ENCODE results near the gene SORCS2. TPM values are rescaled to one million over a fixed set of nuclear protein-coding genes. Genes with fewer than 3 reads are reported as not detected.

SORCS2 gene
- total and polyA plus RNA-seq, 2 of the 13 experiments (the other 11 are each of a cell fraction or from before 2014, with no cell fraction given) = 0.82 to 1.0 TPM

DNA sequence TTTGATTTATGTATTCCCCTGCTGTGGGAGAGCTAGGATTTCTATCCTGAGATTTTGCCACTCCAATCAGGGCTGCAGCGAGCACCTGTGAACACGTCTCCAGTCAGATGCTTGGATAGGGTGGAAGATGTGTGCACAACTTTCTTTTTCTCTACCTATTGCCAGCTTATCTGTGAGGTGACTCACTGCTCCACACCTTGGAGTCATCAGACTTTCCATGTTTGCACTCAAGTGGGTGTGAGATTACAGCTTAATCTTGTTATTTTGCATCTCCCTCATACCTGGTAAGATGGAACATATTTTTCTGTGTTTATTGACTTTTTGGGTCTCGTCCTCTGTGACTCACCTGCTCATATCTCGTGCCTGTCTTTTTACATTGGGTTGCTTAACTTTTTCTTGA is 210.2 kb downstream of the SORCS2 start:
- CTCF ChIA-PET (ENCODE audit: low intra/inter-chr PET ratio, low total read pairs) = no interaction called here
- POLR2A ChIA-PET = no interaction called here
- Histone ChIP-seq H3K79me2 (ENCODE audit: insufficient read depth, low read length) (no peaks in the 10 kb centered on the region), H3K9ac (ENCODE audit: insufficient read depth, low read depth, low read length) (no peak overlapping the region), H3K27me3 (ENCODE audit: control insufficient read depth in 1 of 2, insufficient read depth in 2 of 2, low read length in 2 of 2) (peaks cover 0 to 13% of the 10 kb centered on the region in 2 experiments; a peak in 2 of 5 replicates), H2AFZ (ENCODE audit: low read length) (no peak overlapping the region), H3K27ac (ENCODE audit: extremely low read length, insufficient read depth, low read length) (no peak overlapping the region), H3K9me3 (ENCODE audit: low read length) (no peaks in the 10 kb centered on the region), H4K20me1 (ENCODE audit: insufficient read depth, low read length) (no peaks in the 10 kb centered on the region), H3K4me3 (replicated peaks in 1 of 3; ENCODE audit: insufficient read depth in 1 of 3, low read depth in 2 of 3, low read length in 3 of 3) (no peak overlapping the region), H3K4me2 (ENCODE audit: low read depth, low read length) (no peak overlapping the region), H3K36me3 (replicated peaks in 1 of 2; ENCODE audit: control insufficient read depth in 1 of 2, insufficient read depth in 2 of 2, low read length in 2 of 2) (no peaks in the 10 kb centered on the region), H3K4me1 (ENCODE audit: insufficient read depth, low read length) (no peaks in the 10 kb centered on the region)
- WGBS (ENCODE audit: low lambda C conversion rate) = 2% methylated on average over 4 of the region's 4 CpGs
- no peak for FAIRE-seq
- DNase-seq (ENCODE audit: low spot score) = no peak
- in situ Hi-C loops (cut with HindIII; ENCODE audit: extremely low pct_ligation_motif_present, low pct_unique_long_range_greater_than_20kb) = no loop called here
- intact Hi-C loops (cut with micrococcal nuclease; ENCODE audit: unreplicated experiment) = no loop called here
- no TSS peak for BruUV-seq (replicated peaks)
- ATAC-seq = no peak
- TF ChIP-seq CHD2 (IDR thresholded peaks at IDR 0.05; ENCODE audit: low read depth, low read length) (no peak), SPEN (CRISPR knock-in tag; IDR thresholded peaks at IDR 0.05; ENCODE audit: low read depth) (no peak), MTA3 (CRISPR knock-in tag; IDR thresholded peaks at IDR 0.05) (no peak), BCL6 (CRISPR knock-in tag; IDR thresholded peaks at IDR 0.05) (no peak), PRMT3 (CRISPR knock-in tag; IDR thresholded peaks at IDR 0.05; ENCODE audit: borderline replicate concordance, low read depth) (no peak), CENPX (CRISPR knock-in tag; IDR thresholded peaks at IDR 0.05) (no peak), ZFX (CRISPR knock-in tag; IDR thresholded peaks at IDR 0.05; ENCODE audit: low read depth) (no peak), ZNF629 (CRISPR knock-in tag; conservative IDR thresholded peaks at IDR 0.05) (no peak), ADNP (CRISPR knock-in tag; IDR thresholded peaks at IDR 0.05) (no peak), ISL2 (CRISPR knock-in tag; IDR thresholded peaks at IDR 0.05) (no peak)
- TF ChIP-seq, protein P1, sequence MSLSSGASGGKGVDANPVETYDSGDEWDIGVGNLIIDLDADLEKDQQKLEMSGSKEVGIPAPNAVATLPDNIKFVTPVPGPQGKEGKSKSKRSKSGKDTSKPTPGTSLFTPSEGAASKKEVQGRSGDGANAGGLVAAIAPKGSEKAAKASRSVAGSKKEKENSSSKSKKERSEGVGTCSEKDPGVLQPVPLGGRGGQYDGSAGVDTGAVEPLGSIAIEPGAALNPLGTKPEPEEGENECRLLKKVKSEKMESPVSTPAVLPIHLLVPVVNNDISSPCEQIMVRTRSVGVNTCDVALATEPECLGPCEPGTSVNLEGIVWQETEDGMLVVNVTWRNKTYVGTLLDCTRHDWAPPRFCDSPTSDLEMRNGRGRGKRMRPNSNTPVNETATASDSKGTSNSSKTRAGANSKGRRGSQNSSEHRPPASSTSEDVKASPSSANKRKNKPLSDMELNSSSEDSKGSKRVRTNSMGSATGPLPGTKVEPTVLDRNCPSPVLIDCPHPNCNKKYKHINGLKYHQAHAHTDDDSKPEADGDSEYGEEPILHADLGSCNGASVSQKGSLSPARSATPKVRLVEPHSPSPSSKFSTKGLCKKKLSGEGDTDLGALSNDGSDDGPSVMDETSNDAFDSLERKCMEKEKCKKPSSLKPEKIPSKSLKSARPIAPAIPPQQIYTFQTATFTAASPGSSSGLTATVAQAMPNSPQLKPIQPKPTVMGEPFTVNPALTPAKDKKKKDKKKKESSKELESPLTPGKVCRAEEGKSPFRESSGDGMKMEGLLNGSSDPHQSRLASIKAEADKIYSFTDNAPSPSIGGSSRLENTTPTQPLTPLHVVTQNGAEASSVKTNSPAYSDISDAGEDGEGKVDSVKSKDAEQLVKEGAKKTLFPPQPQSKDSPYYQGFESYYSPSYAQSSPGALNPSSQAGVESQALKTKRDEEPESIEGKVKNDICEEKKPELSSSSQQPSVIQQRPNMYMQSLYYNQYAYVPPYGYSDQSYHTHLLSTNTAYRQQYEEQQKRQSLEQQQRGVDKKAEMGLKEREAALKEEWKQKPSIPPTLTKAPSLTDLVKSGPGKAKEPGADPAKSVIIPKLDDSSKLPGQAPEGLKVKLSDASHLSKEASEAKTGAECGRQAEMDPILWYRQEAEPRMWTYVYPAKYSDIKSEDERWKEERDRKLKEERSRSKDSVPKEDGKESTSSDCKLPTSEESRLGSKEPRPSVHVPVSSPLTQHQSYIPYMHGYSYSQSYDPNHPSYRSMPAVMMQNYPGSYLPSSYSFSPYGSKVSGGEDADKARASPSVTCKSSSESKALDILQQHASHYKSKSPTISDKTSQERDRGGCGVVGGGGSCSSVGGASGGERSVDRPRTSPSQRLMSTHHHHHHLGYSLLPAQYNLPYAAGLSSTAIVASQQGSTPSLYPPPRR (CRISPR knock-in tag; IDR thresholded peaks at IDR 0.05; ENCODE audit: borderline replicate concordance) = no peak
- TF ChIP-seq, protein P2, sequence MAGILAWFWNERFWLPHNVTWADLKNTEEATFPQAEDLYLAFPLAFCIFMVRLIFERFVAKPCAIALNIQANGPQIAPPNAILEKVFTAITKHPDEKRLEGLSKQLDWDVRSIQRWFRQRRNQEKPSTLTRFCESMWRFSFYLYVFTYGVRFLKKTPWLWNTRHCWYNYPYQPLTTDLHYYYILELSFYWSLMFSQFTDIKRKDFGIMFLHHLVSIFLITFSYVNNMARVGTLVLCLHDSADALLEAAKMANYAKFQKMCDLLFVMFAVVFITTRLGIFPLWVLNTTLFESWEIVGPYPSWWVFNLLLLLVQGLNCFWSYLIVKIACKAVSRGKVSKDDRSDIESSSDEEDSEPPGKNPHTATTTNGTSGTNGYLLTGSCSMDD (CRISPR knock-in tag; IDR thresholded peaks at IDR 0.05) = no peak
- TF ChIP-seq, protein P3, sequence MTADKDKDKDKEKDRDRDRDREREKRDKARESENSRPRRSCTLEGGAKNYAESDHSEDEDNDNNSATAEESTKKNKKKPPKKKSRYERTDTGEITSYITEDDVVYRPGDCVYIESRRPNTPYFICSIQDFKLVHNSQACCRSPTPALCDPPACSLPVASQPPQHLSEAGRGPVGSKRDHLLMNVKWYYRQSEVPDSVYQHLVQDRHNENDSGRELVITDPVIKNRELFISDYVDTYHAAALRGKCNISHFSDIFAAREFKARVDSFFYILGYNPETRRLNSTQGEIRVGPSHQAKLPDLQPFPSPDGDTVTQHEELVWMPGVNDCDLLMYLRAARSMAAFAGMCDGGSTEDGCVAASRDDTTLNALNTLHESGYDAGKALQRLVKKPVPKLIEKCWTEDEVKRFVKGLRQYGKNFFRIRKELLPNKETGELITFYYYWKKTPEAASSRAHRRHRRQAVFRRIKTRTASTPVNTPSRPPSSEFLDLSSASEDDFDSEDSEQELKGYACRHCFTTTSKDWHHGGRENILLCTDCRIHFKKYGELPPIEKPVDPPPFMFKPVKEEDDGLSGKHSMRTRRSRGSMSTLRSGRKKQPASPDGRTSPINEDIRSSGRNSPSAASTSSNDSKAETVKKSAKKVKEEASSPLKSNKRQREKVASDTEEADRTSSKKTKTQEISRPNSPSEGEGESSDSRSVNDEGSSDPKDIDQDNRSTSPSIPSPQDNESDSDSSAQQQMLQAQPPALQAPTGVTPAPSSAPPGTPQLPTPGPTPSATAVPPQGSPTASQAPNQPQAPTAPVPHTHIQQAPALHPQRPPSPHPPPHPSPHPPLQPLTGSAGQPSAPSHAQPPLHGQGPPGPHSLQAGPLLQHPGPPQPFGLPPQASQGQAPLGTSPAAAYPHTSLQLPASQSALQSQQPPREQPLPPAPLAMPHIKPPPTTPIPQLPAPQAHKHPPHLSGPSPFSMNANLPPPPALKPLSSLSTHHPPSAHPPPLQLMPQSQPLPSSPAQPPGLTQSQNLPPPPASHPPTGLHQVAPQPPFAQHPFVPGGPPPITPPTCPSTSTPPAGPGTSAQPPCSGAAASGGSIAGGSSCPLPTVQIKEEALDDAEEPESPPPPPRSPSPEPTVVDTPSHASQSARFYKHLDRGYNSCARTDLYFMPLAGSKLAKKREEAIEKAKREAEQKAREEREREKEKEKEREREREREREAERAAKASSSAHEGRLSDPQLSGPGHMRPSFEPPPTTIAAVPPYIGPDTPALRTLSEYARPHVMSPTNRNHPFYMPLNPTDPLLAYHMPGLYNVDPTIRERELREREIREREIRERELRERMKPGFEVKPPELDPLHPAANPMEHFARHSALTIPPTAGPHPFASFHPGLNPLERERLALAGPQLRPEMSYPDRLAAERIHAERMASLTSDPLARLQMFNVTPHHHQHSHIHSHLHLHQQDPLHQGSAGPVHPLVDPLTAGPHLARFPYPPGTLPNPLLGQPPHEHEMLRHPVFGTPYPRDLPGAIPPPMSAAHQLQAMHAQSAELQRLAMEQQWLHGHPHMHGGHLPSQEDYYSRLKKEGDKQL (CRISPR knock-in tag; IDR thresholded peaks at IDR 0.05; ENCODE audit: low read depth) = no peak
- TF ChIP-seq, protein P4, sequence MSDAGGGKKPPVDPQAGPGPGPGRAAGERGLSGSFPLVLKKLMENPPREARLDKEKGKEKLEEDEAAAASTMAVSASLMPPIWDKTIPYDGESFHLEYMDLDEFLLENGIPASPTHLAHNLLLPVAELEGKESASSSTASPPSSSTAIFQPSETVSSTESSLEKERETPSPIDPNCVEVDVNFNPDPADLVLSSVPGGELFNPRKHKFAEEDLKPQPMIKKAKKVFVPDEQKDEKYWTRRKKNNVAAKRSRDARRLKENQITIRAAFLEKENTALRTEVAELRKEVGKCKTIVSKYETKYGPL (CRISPR knock-in tag; IDR thresholded peaks at IDR 0.05) = no peak
